ENCODE measurements around the gene SV2B. TPM values are rescaled to one million over a fixed set of nuclear protein-coding genes. Genes with fewer than 3 reads are reported as not detected.

Gene SV2B
- total RNA-seq, 6 donors from 2014 or later, result 0.40 to 1.4 (median 0.62) TPM; not detected in 2

- no peak for DNase-seq
- no peak for ATAC-seq (ENCODE audit: low FRiP score in 2 of 2)
Measured at GRCh38 chr15:91254766-91255165, 154.7 kb downstream of the SV2B start.

GRCh38 chr15:91255670-91256192, 155.7 kb downstream of the SV2B start:
- ATAC-seq (ENCODE audit: low FRiP score in 2 of 2) (no peak), DNase-seq (no peak)
- Histone ChIP-seq H3K9me3 (no peaks in the 10 kb centered on the region), H3K4me3 (no peak overlapping the region), H3K27me3 (no peaks in the 10 kb centered on the region), H3K4me1 (no peaks in the 10 kb centered on the region), H3K27ac (no peak overlapping the region), H3K36me3 (no peaks in the 10 kb centered on the region)
- TF ChIP-seq POLR2AphosphoS5 (IDR thresholded peaks at IDR 0.05) (no peak), EP300 (IDR thresholded peaks at IDR 0.05) (no peak), POLR2A (IDR thresholded peaks at IDR 0.05) (no peak), CTCF (IDR thresholded peaks at IDR 0.05) (no peak)
- WGBS, 2 donors, result 52 to 61% methylated on average over 3 of the region's 3 CpGs

More at GRCh38 chr15:91254766-91255165, 154.7 kb downstream of the SV2B start:
- Histone ChIP-seq H3K27ac (no peak overlapping the region), H3K36me3 (no peaks in the 10 kb centered on the region), H3K9me3 (no peaks in the 10 kb centered on the region), H3K4me1 (no peaks in the 10 kb centered on the region), H3K4me3 (no peak overlapping the region), H3K27me3 (no peaks in the 10 kb centered on the region)
- 58 to 71% methylated on average over 3 of the region's 3 CpGs for WGBS, 2 donors
- TF ChIP-seq POLR2A (IDR thresholded peaks at IDR 0.05) (no peak), EP300 (IDR thresholded peaks at IDR 0.05) (no peak), CTCF (IDR thresholded peaks at IDR 0.05) (no peak), POLR2AphosphoS5 (IDR thresholded peaks at IDR 0.05) (no peak)

- DNase-seq (no peak), ATAC-seq (ENCODE audit: low FRiP score in 2 of 2) (no peak)
- Histone ChIP-seq H3K4me3 (no peak overlapping the region), H3K27me3 (no peaks in the 10 kb centered on the region), H3K36me3 (no peaks in the 10 kb centered on the region), H3K27ac (no peak overlapping the region), H3K9me3 (no peaks in the 10 kb centered on the region), H3K4me1 (no peaks in the 10 kb centered on the region)
- 78 to 84% methylated on average over 6 of the region's 6 CpGs for WGBS, 2 donors
- TF ChIP-seq POLR2AphosphoS5 (IDR thresholded peaks at IDR 0.05), result no peak
Measured at GRCh38 chr15:91257746-91258414, 157.8 kb downstream of the SV2B start.

GRCh38 chr15:91258415-91258759, 158.3 kb downstream of the SV2B start:
- no peak for TF ChIP-seq POLR2A (IDR thresholded peaks at IDR 0.05)
- no peak for TF ChIP-seq POLR2AphosphoS5 (IDR thresholded peaks at IDR 0.05)
- no peak for TF ChIP-seq EP300 (IDR thresholded peaks at IDR 0.05)
- peak in 1 of 6 experiments; percentile 6 for TF ChIP-seq CTCF (IDR thresholded peaks at IDR 0.05)
- ATAC-seq (ENCODE audit: low FRiP score in 2 of 2) (peak; percentile 42 to 50), DNase-seq (no peak)
- no peak overlapping the region for H3K27ac ChIP-seq
- H3K4me3 ChIP-seq, result no peak overlapping the region
- 43 to 53% methylated on average over 5 to 6 of the region's 6 CpGs for WGBS, 2 donors
- H3K9me3 ChIP-seq, result no peaks in the 10 kb centered on the region
- no peaks in the 10 kb centered on the region for H3K27me3 ChIP-seq
- H3K4me1 ChIP-seq, result no peaks in the 10 kb centered on the region
- H3K36me3 ChIP-seq, result no peaks in the 10 kb centered on the region

- Histone ChIP-seq H3K4me1 (no peaks in the 10 kb centered on the region), H3K36me3 (no peaks in the 10 kb centered on the region), H3K27me3 (no peaks in the 10 kb centered on the region), H3K4me3 (no peak overlapping the region), H3K27ac (no peak overlapping the region), H3K9me3 (no peaks in the 10 kb centered on the region)
- WGBS, 2 donors, result 69% methylated on average over 3 of the region's 3 CpGs
- TF ChIP-seq EP300 (IDR thresholded peaks at IDR 0.05), result no peak
- no peak for TF ChIP-seq CTCF (IDR thresholded peaks at IDR 0.05)
- TF ChIP-seq POLR2A (IDR thresholded peaks at IDR 0.05), result no peak
- TF ChIP-seq POLR2AphosphoS5 (IDR thresholded peaks at IDR 0.05), result no peak
- DNase-seq (no peak), ATAC-seq (ENCODE audit: low FRiP score in 2 of 2) (no peak)
Measured at GRCh38 chr15:91259077-91259476, 159.0 kb downstream of the SV2B start.

All from upper lobe of left lung (tissue), 6 donors.